ENCODE data around the gene CHD1. TPM values are rescaled to one million over a fixed set of nuclear protein-coding genes. Genes with fewer than 3 reads are reported as not detected.

CHD1 gene
- total RNA-seq, 1 donor from 2014 or later, result 32.8 TPM

DNA sequence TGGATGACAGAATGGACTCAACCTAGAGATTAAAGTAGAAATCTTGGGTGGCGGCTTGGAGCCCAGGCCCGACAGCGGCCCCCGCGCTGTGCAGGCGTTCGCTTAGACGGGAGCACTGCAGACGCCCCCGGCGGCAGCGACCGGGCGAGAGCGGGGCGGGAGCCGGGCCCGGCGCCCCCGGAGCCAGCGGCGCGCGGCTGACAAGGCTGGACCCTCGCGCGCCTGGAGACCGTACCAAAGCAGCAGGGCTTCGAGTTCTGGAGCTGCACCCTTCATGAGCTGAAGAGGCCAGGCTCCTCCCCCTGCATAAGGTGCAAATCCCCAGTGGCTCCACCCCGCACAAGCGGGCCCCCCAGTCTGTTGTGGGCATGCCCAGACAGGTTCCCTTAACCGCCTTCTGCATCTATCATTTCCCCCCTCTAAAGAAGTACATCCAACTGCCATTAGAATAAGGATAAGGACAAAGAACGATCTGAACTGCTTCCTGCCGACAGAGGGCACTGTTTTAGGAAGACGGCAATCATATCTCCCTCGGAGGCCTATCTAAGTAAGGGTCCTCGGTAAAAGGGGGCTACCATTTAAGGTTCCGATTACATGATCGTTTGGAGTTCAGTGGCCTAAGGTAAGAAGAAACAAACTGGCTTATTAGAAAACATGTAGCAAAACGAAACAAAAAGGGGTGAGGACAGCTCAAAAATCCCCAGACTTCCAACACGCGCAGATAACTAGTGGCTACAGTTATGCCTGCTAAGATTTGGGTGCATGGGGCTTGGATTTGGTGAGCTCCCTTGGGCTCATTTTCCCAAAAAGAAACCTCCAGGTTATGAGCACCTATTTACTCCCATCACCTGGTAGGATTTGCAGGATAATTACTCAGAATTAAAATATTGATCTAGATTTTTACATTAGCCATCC, 89.1 kb downstream of the CHD1 start:
- peak in 1 of 2 donors; percentile 49 for ATAC-seq

DNA sequence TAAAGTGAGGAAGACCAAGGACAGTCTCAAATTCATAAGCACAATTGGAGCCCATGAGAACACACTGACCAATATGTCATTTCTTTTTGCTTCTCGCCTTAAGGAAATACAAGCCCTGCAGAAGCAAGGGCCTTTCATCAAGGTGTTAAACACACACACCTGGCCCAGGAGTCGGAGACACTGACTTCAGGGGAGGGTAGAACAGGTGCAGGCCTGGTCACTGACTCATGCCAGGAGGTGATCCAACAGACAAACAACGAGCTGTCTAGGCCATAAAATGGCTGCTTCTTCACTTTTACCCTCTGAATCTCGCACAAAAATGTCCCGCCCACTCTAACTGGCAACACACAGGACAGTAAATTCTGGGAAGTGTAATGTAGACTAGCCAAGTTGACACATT, 92.6 kb downstream of the CHD1 start:
- no peaks in the 10 kb centered on the region for H3K27me3 ChIP-seq (ENCODE audit: low read depth)
- no peak overlapping the region for H3K27ac ChIP-seq
- H3K4me1 ChIP-seq, result no peaks in the 10 kb centered on the region
- H3K4me3 ChIP-seq, result no peak overlapping the region
- TF ChIP-seq, protein P1, sequence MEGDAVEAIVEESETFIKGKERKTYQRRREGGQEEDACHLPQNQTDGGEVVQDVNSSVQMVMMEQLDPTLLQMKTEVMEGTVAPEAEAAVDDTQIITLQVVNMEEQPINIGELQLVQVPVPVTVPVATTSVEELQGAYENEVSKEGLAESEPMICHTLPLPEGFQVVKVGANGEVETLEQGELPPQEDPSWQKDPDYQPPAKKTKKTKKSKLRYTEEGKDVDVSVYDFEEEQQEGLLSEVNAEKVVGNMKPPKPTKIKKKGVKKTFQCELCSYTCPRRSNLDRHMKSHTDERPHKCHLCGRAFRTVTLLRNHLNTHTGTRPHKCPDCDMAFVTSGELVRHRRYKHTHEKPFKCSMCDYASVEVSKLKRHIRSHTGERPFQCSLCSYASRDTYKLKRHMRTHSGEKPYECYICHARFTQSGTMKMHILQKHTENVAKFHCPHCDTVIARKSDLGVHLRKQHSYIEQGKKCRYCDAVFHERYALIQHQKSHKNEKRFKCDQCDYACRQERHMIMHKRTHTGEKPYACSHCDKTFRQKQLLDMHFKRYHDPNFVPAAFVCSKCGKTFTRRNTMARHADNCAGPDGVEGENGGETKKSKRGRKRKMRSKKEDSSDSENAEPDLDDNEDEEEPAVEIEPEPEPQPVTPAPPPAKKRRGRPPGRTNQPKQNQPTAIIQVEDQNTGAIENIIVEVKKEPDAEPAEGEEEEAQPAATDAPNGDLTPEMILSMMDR (IDR thresholded peaks at IDR 0.05), result no peak
- DNase-seq, result no peak
- intact Hi-C loops (cut with DNase I), result no loop called here
- H3K36me3 ChIP-seq, result no peaks in the 10 kb centered on the region
- ATAC-seq, result no peak
- no peaks in the 10 kb centered on the region for H3K9me3 ChIP-seq

More for the DNA sequence above, 89.1 kb downstream of the CHD1 start:
- no peaks in the 10 kb centered on the region for H3K9me3 ChIP-seq
- H3K27ac ChIP-seq, result no peak overlapping the region
- intact Hi-C loops (cut with DNase I), result no loop called here
- peak overlapping the region; percentile 44 for H3K4me3 ChIP-seq
- H3K36me3 ChIP-seq, result no peaks in the 10 kb centered on the region
- H3K27me3 ChIP-seq (ENCODE audit: low read depth), result no peaks in the 10 kb centered on the region
- DNase-seq, result no peak
- H3K4me1 ChIP-seq, result no peaks in the 10 kb centered on the region
- TF ChIP-seq, protein P1 (IDR thresholded peaks at IDR 0.05), result peak; percentile 41

DNA sequence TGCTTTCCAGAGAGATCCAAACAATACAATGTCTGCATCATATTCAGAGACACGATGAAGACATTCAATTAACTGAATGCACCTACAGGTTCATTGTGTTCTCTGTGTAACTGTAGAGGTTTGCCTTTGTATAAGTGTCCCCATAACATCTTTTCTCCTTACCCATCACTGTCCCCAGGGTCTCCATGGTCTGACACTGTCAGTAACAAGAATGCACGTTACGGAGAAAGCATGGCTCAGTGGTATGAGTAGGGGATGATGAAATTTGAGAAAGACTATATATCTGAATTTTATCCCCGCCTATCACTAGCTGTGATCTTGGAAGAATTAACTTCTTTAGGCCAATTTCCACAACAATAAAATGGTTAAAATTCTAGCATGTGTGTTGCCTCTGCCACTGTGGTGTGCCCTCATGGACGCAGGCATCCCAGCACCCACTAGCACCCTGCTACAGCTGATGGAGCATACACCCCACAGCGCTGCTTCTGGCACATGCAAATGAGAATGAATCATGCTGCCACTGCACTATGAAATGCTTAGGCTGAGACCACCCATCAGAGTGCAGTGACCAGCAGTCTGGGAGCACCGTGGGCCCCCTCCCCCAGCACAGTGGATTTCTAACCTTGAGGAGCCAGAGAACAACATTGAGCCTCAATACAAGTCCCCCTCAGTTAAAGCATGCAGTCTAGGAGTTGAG, 101.1 kb downstream of the CHD1 start:
- Histone ChIP-seq H3K4me1 (no peaks in the 10 kb centered on the region), H3K36me3 (no peaks in the 10 kb centered on the region), H3K27ac (no peak overlapping the region), H3K9me3 (no peaks in the 10 kb centered on the region), H3K27me3 (ENCODE audit: low read depth) (no peaks in the 10 kb centered on the region), H3K4me3 (no peak overlapping the region)
- DNase-seq (no peak), ATAC-seq (no peak)
- TF ChIP-seq, protein P1 (IDR thresholded peaks at IDR 0.05), result no peak
- intact Hi-C loops (cut with DNase I), result no loop called here

DNA sequence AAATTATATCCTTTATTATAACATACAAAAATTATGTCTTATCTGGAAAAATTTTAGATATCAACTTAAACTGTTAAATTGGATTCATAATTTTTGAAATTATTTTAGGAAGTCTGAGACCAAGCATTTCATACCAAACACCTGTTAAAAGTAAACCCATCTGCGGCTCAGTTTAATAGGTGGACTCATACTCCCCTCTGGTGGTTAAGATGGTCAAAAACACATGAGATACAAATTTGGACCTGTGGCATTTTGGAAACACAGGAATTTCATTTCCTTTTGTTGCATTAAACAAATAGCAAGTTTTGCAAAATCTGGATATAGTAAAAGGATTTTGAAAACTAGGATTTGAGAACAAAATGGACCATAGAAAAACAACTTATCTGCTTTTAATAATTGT, 101.6 kb downstream of the CHD1 start:
- ATAC-seq (peak in 1 of 2 donors; percentile 73), DNase-seq (no peak)
- no peaks in the 10 kb centered on the region for H3K36me3 ChIP-seq
- TF ChIP-seq, protein P1 (IDR thresholded peaks at IDR 0.05), result peak; percentile 55
- H3K9me3 ChIP-seq, result no peaks in the 10 kb centered on the region
- intact Hi-C loops (cut with DNase I), result no loop called here
- H3K4me1 ChIP-seq, result no peaks in the 10 kb centered on the region
- H3K27ac ChIP-seq, result no peak overlapping the region
- no peaks in the 10 kb centered on the region for H3K27me3 ChIP-seq (ENCODE audit: low read depth)
- no peak overlapping the region for H3K4me3 ChIP-seq

DNA sequence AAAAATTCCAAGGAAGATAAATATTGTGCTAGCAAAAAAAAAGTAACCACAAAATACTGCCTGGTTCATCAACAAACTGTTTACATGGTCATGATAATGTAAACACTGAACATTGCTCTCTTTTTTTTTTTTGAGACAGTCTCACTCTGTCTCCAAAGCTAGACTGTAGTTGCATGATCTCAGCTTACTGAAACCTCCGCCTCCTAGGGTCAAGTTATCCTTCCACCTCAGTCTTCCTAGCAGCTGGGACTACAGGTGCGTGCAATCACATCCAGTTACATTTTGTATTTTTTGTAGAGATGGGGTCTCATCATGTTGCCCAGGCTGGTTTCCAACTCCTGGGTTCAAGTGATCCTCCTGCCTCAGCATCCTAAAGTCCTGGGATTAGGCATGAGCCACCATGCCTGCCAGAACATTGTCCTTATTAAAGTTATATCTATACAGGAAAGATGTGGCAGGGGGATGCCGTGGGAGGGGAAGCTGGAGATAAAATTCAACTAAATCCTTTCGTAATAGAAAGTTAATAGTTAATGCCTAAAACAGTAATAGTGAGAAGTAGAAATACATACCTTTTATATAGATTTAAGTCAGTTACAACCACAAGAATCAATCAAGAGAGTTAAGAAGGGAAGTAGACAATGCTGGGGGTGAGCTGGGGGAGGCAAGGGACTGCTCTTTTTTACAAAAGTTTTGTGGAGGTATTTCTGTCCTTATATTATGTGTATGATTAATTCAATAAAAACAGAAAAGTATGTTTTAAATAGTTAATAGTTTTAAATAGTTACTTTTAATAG, 103.0 kb downstream of the CHD1 start:
- H3K4me1 ChIP-seq, result no peaks in the 10 kb centered on the region
- intact Hi-C loops (cut with DNase I), result no loop called here
- ATAC-seq, result no peak

More for the DNA sequence above, 103.0 kb downstream of the CHD1 start:
- Histone ChIP-seq H3K27ac (no peak overlapping the region), H3K27me3 (ENCODE audit: low read depth) (no peaks in the 10 kb centered on the region), H3K4me3 (no peak overlapping the region), H3K36me3 (no peaks in the 10 kb centered on the region), H3K9me3 (peaks cover 4% of the 10 kb centered on the region)
- no peak for DNase-seq
- TF ChIP-seq, protein P1 (IDR thresholded peaks at IDR 0.05), result no peak

All from lower lobe of right lung (tissue), 2 donors.